Measurements from ENCODE around the gene FANCE. TPM values are rescaled to one million over a fixed set of nuclear protein-coding genes. Genes with fewer than 3 reads are reported as not detected.

Gene FANCE
- total RNA-seq, 1 donor from 2014 or later: 11.6 TPM

DNA sequence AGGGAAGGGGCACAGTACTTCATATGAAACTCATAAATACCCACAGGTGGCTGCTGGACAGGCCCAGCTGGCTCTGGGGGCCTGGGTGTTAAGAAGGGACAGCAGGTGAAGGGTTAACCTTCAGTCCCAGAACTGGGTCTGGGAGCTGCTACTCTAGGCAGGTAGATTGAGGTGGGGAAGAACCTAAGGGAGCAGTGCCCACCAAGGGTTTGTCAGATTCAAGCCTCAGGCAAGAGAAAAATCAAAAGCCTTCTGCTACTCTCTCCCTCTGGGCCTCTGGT lies 21.7 kb downstream of the FANCE start:
- no peaks in the 10 kb centered on the region for H3K9me3 Mint-ChIP-seq
- DNase-seq (ENCODE audit: extremely low spot score, unreplicated experiment): no peak
- H3K4me3 Mint-ChIP-seq: no peak overlapping the region
- H3K27me3 Mint-ChIP-seq: peaks cover 3% of the 10 kb centered on the region
- TF ChIP-seq, protein P1, sequence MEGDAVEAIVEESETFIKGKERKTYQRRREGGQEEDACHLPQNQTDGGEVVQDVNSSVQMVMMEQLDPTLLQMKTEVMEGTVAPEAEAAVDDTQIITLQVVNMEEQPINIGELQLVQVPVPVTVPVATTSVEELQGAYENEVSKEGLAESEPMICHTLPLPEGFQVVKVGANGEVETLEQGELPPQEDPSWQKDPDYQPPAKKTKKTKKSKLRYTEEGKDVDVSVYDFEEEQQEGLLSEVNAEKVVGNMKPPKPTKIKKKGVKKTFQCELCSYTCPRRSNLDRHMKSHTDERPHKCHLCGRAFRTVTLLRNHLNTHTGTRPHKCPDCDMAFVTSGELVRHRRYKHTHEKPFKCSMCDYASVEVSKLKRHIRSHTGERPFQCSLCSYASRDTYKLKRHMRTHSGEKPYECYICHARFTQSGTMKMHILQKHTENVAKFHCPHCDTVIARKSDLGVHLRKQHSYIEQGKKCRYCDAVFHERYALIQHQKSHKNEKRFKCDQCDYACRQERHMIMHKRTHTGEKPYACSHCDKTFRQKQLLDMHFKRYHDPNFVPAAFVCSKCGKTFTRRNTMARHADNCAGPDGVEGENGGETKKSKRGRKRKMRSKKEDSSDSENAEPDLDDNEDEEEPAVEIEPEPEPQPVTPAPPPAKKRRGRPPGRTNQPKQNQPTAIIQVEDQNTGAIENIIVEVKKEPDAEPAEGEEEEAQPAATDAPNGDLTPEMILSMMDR (conservative IDR thresholded peaks at IDR 0.05): no peak
- H3K36me3 Mint-ChIP-seq: peaks cover 20% of the 10 kb centered on the region
- peaks cover 29% of the 10 kb centered on the region for H3K4me1 Mint-ChIP-seq (ENCODE audit: unreplicated experiment)
- peak overlapping the region; percentile 75 for H3K27ac Mint-ChIP-seq

DNA sequence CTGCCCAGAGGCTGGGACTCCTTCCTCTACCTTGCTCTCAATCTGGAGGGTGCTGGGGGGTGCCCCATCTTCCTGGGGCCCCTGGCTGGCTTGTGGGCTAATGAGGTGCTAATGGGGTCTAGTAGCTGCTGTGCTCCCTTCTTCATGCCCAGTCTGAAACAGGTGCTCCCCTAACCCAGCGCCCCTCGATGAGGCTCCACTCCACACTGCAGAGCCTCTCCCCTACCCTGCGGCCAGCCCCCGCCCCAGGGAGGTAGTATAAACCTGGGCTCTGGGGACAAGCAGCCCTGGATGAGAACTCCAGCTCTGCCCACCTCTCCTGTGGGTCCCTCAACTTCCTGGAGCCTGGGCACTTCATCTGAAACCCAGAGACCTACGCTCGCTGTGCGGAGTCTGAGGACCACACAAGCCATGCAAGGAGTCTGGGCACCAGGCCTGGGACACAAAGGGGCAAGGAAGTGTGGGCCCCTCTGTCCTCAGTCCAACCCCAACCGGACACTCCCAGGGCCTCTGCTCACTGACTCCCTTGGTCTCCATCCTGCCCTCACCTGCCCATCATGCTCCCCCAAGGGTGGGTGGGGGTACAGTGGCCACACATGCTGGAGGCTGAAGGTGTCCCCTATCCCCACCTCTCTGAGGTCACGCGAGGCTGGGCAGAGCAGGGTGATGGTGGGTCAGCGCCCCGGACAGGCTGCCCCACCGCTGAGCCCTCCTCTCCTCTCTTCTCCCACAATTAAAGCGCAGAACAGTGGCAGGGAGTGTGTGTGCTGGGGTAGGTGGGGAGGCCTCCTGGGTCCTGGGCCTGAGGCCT lies 22.2 kb downstream of the FANCE start:
- Mint-ChIP-seq H3K27me3 (peaks cover 3% of the 10 kb centered on the region), H3K4me1 (ENCODE audit: unreplicated experiment) (peaks cover 27% of the 10 kb centered on the region), H3K36me3 (peaks cover 18% of the 10 kb centered on the region), H3K4me3 (no peak overlapping the region), H3K27ac (peak overlapping the region; percentile 75), H3K9me3 (no peaks in the 10 kb centered on the region)
- TF ChIP-seq, protein P1 (conservative IDR thresholded peaks at IDR 0.05): no peak
- no peak for DNase-seq (ENCODE audit: extremely low spot score, unreplicated experiment)

GRCh38 chr6:35474942-35475570 lies 22.9 kb downstream of the FANCE start:
- H3K27me3 Mint-ChIP-seq: peaks cover 3% of the 10 kb centered on the region
- H3K9me3 Mint-ChIP-seq: no peaks in the 10 kb centered on the region
- H3K4me1 Mint-ChIP-seq (ENCODE audit: unreplicated experiment): peaks cover 20% of the 10 kb centered on the region
- H3K36me3 Mint-ChIP-seq: peaks cover 11% of the 10 kb centered on the region
- no peak overlapping the region for H3K4me3 Mint-ChIP-seq
- DNase-seq (ENCODE audit: extremely low spot score, unreplicated experiment): no peak
- no peak overlapping the region for H3K27ac Mint-ChIP-seq
- TF ChIP-seq, protein P1 (conservative IDR thresholded peaks at IDR 0.05): no peak

GRCh38 chr6:35475573-35475972 lies 23.4 kb downstream of the FANCE start:
- no peak for DNase-seq (ENCODE audit: extremely low spot score, unreplicated experiment)
- Mint-ChIP-seq H3K27ac (peak overlapping the region; percentile 21), H3K9me3 (no peaks in the 10 kb centered on the region), H3K36me3 (peaks cover 6% of the 10 kb centered on the region), H3K4me1 (ENCODE audit: unreplicated experiment) (peaks cover 18% of the 10 kb centered on the region), H3K27me3 (peaks cover 2% of the 10 kb centered on the region), H3K4me3 (no peak overlapping the region)
- TF ChIP-seq, protein P1 (conservative IDR thresholded peaks at IDR 0.05): no peak

- H3K4me1 Mint-ChIP-seq (ENCODE audit: unreplicated experiment): peaks cover 15% of the 10 kb centered on the region
- TF ChIP-seq, protein P1 (conservative IDR thresholded peaks at IDR 0.05): no peak
- peak overlapping the region; percentile 21 for H3K27ac Mint-ChIP-seq
- H3K9me3 Mint-ChIP-seq: no peaks in the 10 kb centered on the region
- no peak for DNase-seq (ENCODE audit: extremely low spot score, unreplicated experiment)
- no peaks in the 10 kb centered on the region for H3K27me3 Mint-ChIP-seq
- H3K36me3 Mint-ChIP-seq: peaks cover 4% of the 10 kb centered on the region
- H3K4me3 Mint-ChIP-seq: no peak overlapping the region
These were observed 23.9 kb downstream of the FANCE start for GRCh38 chr6:35476004-35476403.
